HG03095 (cell line): ENCODE measurements around the gene DOCK1.

ENCODE experiments used
- ATAC-seq: cut with Tn5 transposase; IDR thresholded peaks from one replicate; pipeline ENCODE4 v1.9.1; 2021; ENCODE audit warnings: moderate library complexity; ENCODE audit not compliant: unreplicated experiment

The DOCK1 gene

GRCh38 chr10:127440371-127440770 is 535.1 kb downstream of the DOCK1 start:
- ATAC-seq = no peak

GRCh38 chr10:127441350-127442219 is 536.4 kb downstream of the DOCK1 start:
- no peak for ATAC-seq

- no peak for ATAC-seq
Observed at GRCh38 chr10:127442220-127442525, 536.9 kb downstream of the DOCK1 start.

GRCh38 chr10:127444155-127444554 is 538.9 kb downstream of the DOCK1 start:
- no peak for ATAC-seq

DNA sequence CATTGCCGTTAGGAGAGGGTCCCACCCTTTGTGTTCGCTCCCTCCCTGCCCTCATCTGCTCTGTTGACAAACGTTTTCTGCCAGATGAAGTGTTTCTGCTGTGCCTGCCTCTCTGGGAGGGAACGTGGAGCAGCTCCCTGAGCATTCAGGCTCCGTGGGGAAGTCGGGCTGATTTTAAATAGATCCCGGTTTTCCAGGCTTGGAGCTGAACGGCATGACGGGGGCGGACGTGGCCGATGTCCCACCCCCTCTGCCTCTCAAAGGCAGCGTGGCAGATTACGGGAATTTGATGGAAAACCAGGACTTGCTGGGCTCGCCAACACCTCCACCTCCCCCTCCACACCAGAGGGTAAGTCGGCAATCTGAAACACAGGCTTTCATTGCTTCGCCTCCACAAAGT is 542.0 kb downstream of the DOCK1 start:
- no peak for ATAC-seq

- ATAC-seq = no peak
Observed at GRCh38 chr10:127449490-127449889, 544.3 kb downstream of the DOCK1 start.

GRCh38 chr10:127450644-127451043 is 545.4 kb downstream of the DOCK1 start:
- ATAC-seq = no peak

- no peak for ATAC-seq
Observed at GRCh38 chr10:127451628-127452027, 546.4 kb downstream of the DOCK1 start.

GRCh38 chr10:127452568-127452967 is 547.3 kb downstream of the DOCK1 start:
- ATAC-seq = no peak

- no peak for ATAC-seq
Observed at GRCh38 chr10:127453706-127454105, 548.5 kb downstream of the DOCK1 start.

- no peak for ATAC-seq
Observed at GRCh38 chr10:127456122-127456521, 550.9 kb downstream of the DOCK1 start.

- no peak for ATAC-seq
Observed at GRCh38 chr10:127458016-127458810, 553.0 kb downstream of the DOCK1 start.

GRCh38 chr10:127458829-127459228 is 553.6 kb downstream of the DOCK1 start:
- no peak for ATAC-seq

- no peak for ATAC-seq
Observed at GRCh38 chr10:127459918-127460317, 554.7 kb downstream of the DOCK1 start.

DNA sequence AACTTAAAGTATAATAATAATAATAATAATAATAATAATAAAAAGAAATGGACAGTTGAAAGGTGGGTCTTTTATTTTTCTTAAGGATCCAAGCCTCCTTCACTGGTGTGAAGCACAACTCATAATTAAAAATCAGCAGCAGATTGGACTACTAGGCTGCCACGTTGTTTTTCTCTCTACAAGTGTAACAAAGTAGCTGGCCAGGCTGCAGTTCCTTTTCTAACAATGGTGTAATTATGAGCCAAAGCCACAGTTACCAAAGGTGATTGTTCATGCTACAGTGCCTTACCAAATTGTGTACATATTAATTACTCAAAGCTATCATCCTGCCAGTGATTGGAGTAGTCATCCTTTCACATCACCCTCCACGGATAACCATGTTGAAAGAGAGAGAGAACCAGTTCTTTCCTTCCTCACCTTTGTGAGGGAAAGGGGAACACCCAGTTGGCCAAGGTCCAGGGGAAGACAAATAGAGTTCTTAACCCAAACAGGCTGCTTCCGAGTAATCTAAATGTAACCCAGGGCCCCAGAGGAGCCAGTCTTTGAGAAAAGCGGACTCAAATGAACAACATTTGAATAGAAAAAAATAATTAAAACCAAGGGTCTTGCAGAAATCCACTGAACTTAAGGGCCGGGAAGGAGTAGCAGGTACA is 557.5 kb downstream of the DOCK1 start:
- ATAC-seq = no peak

DNA sequence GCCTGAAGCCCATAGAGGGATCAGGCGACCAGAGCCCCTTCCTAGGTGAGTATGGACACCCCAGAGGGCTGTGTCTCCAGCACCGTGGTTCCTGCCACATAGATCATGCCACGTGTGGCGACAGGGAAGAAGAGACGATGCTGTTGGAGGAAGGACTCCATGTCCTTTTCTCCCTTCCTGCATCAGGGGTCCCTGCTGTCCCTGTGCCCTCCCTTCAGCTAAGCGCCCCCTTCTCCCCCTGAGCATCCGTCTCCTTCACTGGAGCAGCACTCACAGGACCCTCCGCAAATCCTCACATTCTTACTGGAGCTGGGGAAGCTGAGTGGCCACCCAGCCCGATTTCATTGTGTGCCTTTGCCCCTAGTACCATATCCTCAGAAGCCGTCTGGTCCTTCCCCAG is 558.3 kb downstream of the DOCK1 start:
- ATAC-seq = no peak

GRCh38 chr10:127464561-127464960 is 559.3 kb downstream of the DOCK1 start:
- no peak for ATAC-seq

DNA sequence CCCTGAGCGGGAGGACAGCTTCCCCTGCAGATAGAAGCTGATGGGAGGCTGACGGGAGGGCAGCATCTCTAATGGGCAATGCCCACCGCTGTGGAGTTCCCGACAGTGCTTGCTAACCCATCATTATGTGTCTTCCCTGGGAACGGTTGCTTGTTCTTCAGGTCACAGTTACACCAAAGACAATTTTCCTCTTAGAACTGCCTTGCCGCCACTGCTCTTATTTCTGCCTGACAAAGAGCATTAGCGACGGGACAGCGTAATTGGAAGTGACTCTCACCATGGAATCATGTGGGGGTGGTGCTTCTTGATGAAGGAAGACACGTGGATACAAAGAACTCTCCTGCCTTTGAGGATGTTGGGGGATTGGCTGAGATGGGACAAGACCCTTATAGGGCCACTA is 562.6 kb downstream of the DOCK1 start:
- ATAC-seq = no peak

DNA sequence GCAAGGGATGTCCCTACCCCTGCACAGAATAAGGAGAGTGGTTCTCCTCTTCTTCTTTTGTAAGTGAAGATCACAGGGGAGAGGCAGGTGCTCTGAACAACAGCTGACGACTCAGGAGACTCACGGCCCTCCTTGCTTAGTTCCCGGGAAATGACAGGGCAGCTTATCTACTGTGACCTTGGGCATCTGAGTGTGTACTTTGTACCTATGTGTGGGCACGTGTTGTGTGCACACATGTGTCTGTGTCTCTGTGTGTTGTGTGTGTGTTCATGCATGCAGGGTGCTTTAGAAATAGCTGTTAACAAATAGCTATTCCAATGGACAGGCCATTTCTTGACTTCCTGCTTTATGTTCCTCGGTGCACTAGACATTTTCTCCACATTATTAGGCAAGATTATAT is 563.4 kb downstream of the DOCK1 start:
- ATAC-seq = no peak

GRCh38 chr10:127470911-127471310 is 565.7 kb downstream of the DOCK1 start:
- no peak for ATAC-seq

GRCh38 chr10:127472976-127473375 is 567.7 kb downstream of the DOCK1 start:
- no peak for ATAC-seq

GRCh38 chr10:127474501-127474900 is 569.3 kb downstream of the DOCK1 start:
- no peak for ATAC-seq
